ENCODE data around the gene AHCYL1. TPM values are rescaled to one million over a fixed set of nuclear protein-coding genes. Genes with fewer than 3 reads are reported as not detected.

The AHCYL1 gene
- total RNA-seq, 1 experiment from 2014 or later = 92.0 TPM

DNA sequence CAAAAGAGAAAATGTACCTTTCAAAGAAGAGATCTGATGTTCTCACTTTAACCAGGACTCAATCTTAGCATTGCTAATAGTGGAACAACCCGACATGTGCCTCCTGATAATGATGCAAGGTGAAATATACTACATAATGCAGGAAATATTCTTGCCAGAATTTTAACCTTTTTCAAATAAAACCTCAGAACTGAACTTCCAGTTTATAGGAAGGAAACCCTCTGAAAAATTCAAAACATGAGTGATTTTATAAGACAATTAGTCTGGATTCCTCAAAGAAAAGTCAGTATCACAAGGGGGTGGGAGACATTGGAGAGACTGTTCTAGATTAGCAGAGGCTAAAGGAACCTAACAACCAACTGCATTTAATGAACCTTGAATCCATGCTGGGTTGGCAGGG, 18.1 kb downstream of the AHCYL1 start:
- no peak for DNase-seq (ENCODE audit: low read depth, low spot score)
- Histone ChIP-seq H3K36me3 (ENCODE audit: control insufficient read depth in 1 of 2, insufficient read depth in 2 of 2, low read length in 2 of 2) (no peaks in the 10 kb centered on the region), H3K4me2 (ENCODE audit: low read length) (peak overlapping the region; percentile 75), H3K27me3 (ENCODE audit: insufficient read depth, low read length) (no peaks in the 10 kb centered on the region), H3K9me2 (ENCODE audit: insufficient read depth) (no peaks in the 10 kb centered on the region), H4K20me1 (ENCODE audit: insufficient read depth) (0 out of 2 replicates have a peak, but pooled peaks cover 4% of the 10 kb centered on the region), H3K79me2 (ENCODE audit: insufficient read depth, low read length) (peaks cover 77% of the 10 kb centered on the region), H3K4me3 (replicated peaks in 1 of 2; ENCODE audit: low read depth in 1 of 2, low read length in 2 of 2) (no peak overlapping the region), H3K9ac (ENCODE audit: low read length) (no peak overlapping the region), H2AFZ (ENCODE audit: low read depth, low read length, poor library complexity, severe bottlenecking) (no peak overlapping the region), H3K9me3 (ENCODE audit: control insufficient read depth in 1 of 2, insufficient read depth in 1 of 2, low read depth in 1 of 2, low read length in 2 of 2) (no peaks in the 10 kb centered on the region), H3K4me1 (ENCODE audit: control insufficient read depth in 1 of 2, insufficient read depth in 2 of 2, low read length in 2 of 2) (peaks cover 28 to 36% of the 10 kb centered on the region in 2 experiments), H3K27ac (ENCODE audit: low read depth, low read length) (peak overlapping the region; percentile 85; the same call in 1 of the 2 replicates)
- no peak for ATAC-seq
- BruUV-seq (replicated peaks) = no TSS peak
- ChIA-PET RAD21 (ENCODE audit: low non-redundant PET in 1 of 2, low total read pairs in 2 of 2, uncharacterized antibody in 2 of 2, unreplicated experiment in 2 of 2) (no interaction called here), POLR2A (no interaction called here), CTCF (no interaction called here)
- TF ChIP-seq ZFX (IDR thresholded peaks at IDR 0.05) = no peak
- TF ChIP-seq EGR1 (IDR thresholded peaks at IDR 0.05; ENCODE audit: low read depth) = no peak
- TF ChIP-seq POLR2A (IDR thresholded peaks at IDR 0.05; ENCODE audit: borderline replicate concordance, extremely low read depth, insufficient read depth, insufficient read length) = no peak
- TF ChIP-seq CEBPB (IDR thresholded peaks at IDR 0.05; ENCODE audit: low read depth) = no peak
- no peak for TF ChIP-seq SP1 (IDR thresholded peaks at IDR 0.05; ENCODE audit: low read depth)
- TF ChIP-seq, protein P1, sequence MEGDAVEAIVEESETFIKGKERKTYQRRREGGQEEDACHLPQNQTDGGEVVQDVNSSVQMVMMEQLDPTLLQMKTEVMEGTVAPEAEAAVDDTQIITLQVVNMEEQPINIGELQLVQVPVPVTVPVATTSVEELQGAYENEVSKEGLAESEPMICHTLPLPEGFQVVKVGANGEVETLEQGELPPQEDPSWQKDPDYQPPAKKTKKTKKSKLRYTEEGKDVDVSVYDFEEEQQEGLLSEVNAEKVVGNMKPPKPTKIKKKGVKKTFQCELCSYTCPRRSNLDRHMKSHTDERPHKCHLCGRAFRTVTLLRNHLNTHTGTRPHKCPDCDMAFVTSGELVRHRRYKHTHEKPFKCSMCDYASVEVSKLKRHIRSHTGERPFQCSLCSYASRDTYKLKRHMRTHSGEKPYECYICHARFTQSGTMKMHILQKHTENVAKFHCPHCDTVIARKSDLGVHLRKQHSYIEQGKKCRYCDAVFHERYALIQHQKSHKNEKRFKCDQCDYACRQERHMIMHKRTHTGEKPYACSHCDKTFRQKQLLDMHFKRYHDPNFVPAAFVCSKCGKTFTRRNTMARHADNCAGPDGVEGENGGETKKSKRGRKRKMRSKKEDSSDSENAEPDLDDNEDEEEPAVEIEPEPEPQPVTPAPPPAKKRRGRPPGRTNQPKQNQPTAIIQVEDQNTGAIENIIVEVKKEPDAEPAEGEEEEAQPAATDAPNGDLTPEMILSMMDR (IDR thresholded peaks at IDR 0.05 in 2 of 3, conservative IDR thresholded peaks at IDR 0.05 in 1 of 3; ENCODE audit: borderline replicate concordance in 1 of 3, insufficient read depth in 1 of 3, low read depth in 2 of 3, low read length in 2 of 3) = no peak
- no peak for TF ChIP-seq EZH2 (IDR thresholded peaks at IDR 0.05)
- no peak for TF ChIP-seq FOSL1 (IDR thresholded peaks at IDR 0.05; ENCODE audit: low read depth)
- TF ChIP-seq, protein P2, sequence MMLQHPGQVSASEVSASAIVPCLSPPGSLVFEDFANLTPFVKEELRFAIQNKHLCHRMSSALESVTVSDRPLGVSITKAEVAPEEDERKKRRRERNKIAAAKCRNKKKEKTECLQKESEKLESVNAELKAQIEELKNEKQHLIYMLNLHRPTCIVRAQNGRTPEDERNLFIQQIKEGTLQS (IDR thresholded peaks at IDR 0.05) = no peak
- TF ChIP-seq, protein P3, sequence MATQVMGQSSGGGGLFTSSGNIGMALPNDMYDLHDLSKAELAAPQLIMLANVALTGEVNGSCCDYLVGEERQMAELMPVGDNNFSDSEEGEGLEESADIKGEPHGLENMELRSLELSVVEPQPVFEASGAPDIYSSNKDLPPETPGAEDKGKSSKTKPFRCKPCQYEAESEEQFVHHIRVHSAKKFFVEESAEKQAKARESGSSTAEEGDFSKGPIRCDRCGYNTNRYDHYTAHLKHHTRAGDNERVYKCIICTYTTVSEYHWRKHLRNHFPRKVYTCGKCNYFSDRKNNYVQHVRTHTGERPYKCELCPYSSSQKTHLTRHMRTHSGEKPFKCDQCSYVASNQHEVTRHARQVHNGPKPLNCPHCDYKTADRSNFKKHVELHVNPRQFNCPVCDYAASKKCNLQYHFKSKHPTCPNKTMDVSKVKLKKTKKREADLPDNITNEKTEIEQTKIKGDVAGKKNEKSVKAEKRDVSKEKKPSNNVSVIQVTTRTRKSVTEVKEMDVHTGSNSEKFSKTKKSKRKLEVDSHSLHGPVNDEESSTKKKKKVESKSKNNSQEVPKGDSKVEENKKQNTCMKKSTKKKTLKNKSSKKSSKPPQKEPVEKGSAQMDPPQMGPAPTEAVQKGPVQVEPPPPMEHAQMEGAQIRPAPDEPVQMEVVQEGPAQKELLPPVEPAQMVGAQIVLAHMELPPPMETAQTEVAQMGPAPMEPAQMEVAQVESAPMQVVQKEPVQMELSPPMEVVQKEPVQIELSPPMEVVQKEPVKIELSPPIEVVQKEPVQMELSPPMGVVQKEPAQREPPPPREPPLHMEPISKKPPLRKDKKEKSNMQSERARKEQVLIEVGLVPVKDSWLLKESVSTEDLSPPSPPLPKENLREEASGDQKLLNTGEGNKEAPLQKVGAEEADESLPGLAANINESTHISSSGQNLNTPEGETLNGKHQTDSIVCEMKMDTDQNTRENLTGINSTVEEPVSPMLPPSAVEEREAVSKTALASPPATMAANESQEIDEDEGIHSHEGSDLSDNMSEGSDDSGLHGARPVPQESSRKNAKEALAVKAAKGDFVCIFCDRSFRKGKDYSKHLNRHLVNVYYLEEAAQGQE (IDR thresholded peaks at IDR 0.05; ENCODE audit: low read depth) = no peak
- TF ChIP-seq CBX3 (IDR thresholded peaks at IDR 0.05; ENCODE audit: low read depth) = no peak
- TF ChIP-seq JUND (IDR thresholded peaks at IDR 0.05) = no peak
- no peak for TF ChIP-seq EZH2phosphoT487 (IDR thresholded peaks at IDR 0.05; ENCODE audit: borderline replicate concordance)
- TF ChIP-seq POLR2AphosphoS5 (IDR thresholded peaks at IDR 0.05; ENCODE audit: low read depth, low read length) = no peak
- no peak for TF ChIP-seq SRF (IDR thresholded peaks at IDR 0.05; ENCODE audit: low read depth)
- TF ChIP-seq, protein P4, sequence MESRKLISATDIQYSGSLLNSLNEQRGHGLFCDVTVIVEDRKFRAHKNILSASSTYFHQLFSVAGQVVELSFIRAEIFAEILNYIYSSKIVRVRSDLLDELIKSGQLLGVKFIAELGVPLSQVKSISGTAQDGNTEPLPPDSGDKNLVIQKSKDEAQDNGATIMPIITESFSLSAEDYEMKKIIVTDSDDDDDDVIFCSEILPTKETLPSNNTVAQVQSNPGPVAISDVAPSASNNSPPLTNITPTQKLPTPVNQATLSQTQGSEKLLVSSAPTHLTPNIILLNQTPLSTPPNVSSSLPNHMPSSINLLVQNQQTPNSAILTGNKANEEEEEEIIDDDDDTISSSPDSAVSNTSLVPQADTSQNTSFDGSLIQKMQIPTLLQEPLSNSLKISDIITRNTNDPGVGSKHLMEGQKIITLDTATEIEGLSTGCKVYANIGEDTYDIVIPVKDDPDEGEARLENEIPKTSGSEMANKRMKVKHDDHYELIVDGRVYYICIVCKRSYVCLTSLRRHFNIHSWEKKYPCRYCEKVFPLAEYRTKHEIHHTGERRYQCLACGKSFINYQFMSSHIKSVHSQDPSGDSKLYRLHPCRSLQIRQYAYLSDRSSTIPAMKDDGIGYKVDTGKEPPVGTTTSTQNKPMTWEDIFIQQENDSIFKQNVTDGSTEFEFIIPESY (IDR thresholded peaks at IDR 0.05; ENCODE audit: extremely low read depth, insufficient replicate concordance, low read length) = no peak
- TF ChIP-seq, protein P5, sequence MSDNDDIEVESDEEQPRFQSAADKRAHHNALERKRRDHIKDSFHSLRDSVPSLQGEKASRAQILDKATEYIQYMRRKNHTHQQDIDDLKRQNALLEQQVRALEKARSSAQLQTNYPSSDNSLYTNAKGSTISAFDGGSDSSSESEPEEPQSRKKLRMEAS (IDR thresholded peaks at IDR 0.05) = no peak
- no peak for TF ChIP-seq ZNF274 (IDR thresholded peaks at IDR 0.05; ENCODE audit: low read depth, low read length)
- no peak for TF ChIP-seq TCF7L2 (IDR thresholded peaks at IDR 0.05; ENCODE audit: borderline replicate concordance, extremely low read depth, insufficient read depth, insufficient read length)
- no peak for TF ChIP-seq ELF1 (IDR thresholded peaks at IDR 0.05; ENCODE audit: borderline replicate concordance, low read depth)
- intact Hi-C loops (cut with micrococcal nuclease) = no loop called here
